SIG-M5 treated with dmso at 0.1 percent for 504 hours (cell line): ENCODE measurements around the gene THADA.
"Not testable (repeated sequence)": the region's sequence is repeated elsewhere in the genome, so short reads cannot be mapped to it uniquely, and the experiment has no call there.

Experiments used
- DNase-seq: peaks from one replicate; lab custom pipeline; 2025; ENCODE audit not compliant: unreplicated experiment; lab: John Stamatoyannopoulos, UW

The THADA gene

GRCh38 chr2:43419876-43420275, 176.0 kb downstream of the THADA start:
- DNase-seq: no peak

GRCh38 chr2:43419243-43419642, 176.6 kb downstream of the THADA start:
- no peak for DNase-seq

DNA sequence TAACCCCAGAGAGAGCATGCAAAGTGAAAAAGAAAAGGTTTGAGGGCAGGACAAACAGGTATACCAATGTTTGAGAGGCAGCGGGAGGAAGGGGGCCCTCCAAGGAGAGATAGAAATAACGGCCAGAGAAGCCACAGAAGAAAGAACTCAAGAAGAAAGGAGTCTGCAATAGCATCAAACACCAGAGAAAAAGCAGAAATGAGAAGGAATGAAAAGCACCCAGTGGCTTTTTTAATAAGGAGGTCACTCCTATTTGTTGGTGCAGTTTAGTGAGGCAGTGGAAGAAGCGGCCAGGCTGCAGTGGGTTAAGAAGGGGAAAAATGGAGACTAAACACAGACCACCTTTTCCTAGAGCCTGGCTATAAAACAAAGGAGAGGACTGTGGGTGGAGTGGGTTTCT, 177.2 kb downstream of the THADA start:
- peak; percentile 81 for DNase-seq

GRCh38 chr2:43417300-43417699, 178.5 kb downstream of the THADA start:
- DNase-seq: peak; percentile 94

- no peak for DNase-seq
Measured at GRCh38 chr2:43415592-43415991, 180.2 kb downstream of the THADA start.

- DNase-seq: no peak
Measured at GRCh38 chr2:43414586-43415135, 181.2 kb downstream of the THADA start.

- no peak for DNase-seq
Measured at GRCh38 chr2:43414033-43414432, 181.8 kb downstream of the THADA start.

GRCh38 chr2:43412114-43412753, 183.6 kb downstream of the THADA start:
- no peak for DNase-seq

DNA sequence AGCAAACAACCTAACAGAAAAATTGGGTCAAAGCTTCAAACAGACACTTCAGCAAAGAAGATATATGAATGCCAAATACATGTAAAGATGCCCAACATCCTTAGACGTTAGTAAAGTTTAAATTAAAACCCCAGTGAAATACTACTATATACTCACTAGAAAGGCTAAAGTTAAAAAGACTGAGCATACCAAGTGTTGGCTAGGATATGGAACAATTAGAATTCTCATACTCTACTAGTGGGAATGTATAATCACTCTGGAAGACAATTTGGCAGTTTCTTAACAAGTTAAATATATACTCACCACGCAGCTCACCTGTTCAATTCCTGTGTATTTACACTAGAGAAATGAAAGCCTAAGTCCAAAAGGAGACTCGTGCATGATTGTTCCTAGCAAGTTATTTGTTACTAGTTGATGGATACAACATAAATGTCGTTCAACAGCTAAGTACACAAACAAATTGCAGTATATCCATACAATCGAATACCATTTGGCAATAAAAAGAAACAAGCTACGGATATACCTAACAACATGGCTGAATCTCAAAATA, 185.7 kb downstream of the THADA start:
- DNase-seq: no peak

DNA sequence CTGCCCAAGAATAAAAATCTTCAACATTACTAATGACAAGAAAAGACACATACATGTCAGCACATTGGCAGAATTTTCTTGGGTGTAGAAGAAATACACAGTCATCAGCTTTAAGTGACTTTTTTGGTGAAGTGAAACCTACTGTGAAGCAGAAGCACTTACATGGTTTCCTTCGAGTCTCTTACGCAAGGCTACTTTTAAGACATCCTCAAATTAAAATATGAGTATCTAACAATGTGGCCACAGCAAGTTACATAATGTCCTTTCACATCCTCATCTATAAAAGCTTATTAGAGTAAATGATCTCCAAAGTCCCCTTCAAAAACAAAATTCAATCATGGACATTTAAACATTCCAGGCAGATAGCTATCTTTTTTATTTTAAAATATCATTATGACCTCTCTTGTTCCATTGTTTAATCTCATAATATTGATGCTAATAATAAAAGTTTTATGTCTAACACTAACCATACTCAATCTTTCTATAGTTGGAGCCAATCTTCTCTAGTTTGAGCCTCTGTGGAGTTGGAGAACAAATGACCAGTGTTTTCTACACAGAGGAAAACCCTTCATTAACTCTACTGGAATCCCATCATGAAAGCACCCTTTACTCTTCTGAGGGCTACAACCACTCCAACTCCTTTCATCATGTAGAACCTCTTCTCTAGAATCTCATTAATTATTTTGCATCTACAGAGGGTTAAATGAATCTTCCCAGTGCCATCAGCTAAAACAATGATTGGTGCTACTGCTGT, 187.3 kb downstream of the THADA start:
- DNase-seq: peak; percentile 98

DNA sequence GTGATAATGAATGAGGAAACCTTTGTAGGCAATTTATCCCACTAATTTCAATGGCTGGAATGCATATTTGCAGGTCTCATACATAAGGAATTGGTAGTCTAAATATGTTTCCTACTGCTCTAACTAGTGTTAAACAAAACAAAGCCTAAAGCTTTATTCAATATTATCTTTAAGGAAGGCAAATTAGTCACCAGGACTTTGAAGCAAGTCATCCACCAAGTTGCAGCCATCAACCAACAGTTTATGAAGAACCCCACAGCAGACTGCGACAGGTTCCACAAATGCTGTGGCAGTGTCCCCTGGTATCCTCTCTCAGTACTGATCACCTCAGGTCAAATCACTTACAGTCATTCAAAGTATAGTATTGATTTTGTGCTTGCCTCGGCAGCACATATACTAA, 187.9 kb downstream of the THADA start:
- peak; percentile 55 for DNase-seq

DNA sequence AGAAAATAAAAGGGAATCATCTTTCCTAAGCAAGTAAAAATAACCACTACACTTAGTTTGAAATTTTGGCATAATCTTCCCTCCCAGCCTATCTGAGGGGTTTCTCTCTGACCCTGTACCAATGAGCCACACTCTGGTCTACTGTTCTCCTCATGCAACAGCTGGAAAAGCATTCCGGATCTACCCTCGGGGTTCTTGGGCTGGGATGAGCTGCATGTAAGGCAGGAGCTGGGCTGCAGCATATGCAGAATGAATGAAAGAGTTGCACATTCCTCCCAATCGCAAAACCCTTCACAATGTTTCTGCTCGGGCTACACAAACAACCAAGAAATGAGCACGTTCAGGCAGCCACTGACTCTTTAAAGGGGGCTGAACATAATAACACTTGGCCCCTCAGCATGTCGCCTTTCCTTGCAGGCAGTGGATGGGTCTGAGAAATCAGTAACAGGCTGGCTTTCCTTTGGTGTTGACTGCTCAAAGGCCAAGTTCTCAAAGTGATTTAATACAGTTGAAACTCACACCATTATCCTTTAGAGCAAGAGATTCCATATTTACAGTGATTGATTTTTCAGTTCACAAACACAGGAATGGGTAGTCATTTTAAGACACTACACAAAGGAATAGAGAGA, 189.1 kb downstream of the THADA start:
- DNase-seq: no peak

- DNase-seq: no peak
Measured at GRCh38 chr2:43405829-43406228, 190.0 kb downstream of the THADA start.

- DNase-seq: no peak
Measured at GRCh38 chr2:43402452-43402937, 193.3 kb downstream of the THADA start.

- no peak for DNase-seq
Measured at GRCh38 chr2:43402002-43402401, 193.8 kb downstream of the THADA start.

DNA sequence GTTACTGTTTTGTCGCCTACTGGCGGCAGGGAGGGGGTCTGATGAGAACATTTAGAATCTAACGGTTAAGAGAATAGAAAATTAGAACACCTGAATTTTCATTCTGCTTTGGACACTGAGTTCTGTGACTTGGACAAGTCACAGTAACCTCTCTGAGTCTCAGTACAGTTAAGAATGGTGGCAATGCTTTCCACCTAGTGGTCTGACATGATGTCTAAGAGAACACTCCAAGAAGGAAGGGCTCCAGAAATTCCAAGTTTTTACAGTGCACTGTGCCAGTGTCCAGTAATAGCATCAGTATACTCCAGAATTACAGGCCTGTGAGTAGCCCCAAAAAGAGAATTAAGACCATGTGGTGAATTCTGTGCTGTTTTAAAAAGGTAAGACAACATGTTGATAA, 195.3 kb downstream of the THADA start:
- no peak for DNase-seq

DNA sequence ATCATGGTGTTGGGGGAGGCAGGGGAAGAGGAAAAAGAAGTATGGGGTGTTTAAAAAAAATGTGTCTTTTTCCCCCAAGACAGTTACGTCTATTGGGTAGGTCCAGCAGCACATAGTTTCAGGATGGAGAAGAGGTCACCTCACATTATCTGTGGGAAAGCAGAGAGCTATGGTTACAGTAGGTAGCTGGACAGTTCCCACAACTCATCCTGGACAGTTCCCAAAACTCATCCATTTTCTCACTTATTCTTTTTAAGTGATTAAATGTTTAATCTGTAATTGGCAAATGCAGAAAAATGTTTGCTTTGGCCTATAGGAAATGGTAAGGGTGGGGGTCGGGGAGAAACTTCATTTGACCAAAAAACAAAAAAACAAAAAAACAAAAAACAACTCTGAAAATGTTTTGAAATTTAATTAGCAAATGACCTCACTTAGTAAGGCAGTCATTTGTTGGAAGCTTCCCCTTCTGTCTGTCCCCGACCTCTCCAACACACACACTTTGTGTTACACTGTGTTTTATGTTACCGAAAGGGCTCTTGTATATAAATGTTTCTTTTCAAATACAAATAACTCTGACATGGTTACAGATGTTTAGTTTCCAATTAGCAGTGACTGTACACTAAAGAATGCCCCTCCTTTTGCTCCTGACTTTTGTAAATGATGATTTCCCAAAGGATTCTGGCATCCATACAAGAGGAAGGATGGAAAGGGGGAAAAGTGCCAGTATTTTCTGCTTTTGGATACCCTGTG, 196.1 kb downstream of the THADA start:
- DNase-seq: no peak

- no peak for DNase-seq
Measured at GRCh38 chr2:43399098-43399497, 196.7 kb downstream of the THADA start.

DNA sequence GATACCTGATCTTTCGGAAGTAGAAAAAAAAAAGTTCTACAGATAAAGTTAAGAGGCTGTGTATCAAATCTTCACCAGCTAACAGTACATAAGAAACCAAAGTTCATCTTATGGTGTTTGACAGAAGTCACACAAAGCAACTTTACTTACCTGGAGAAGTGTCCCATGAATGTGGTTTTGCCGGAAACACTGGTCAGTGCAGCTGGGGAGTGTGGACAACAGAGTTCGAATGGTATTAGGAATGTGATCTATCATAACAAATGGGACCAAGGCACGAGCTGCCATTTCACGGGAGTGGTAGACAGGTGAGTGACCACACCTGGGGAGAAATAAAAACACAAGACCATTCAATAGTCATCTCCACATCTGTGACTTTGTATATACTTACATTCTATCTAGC, 198.0 kb downstream of the THADA start:
- DNase-seq: no peak

DNA sequence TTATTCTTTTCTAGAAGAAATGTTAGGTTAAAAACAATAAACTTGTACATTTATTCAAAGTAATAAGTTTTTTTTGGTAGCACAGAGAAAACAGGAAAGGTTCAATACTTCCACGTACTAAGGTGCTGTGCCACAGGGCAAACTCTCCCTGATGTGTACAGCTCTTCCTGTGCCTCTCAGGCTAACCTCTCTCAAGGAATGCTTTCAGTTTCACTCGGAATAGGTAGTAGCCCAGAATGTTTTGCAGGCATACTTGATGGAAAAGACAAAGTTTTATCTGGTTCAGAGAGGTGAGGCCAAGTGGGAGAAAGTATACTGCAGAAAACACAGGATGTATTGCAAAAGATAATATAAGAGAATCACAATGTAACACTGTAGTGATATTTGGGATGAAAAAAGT, 198.4 kb downstream of the THADA start:
- no peak for DNase-seq

GRCh38 chr2:43396344-43396743, 199.5 kb downstream of the THADA start:
- not testable (repeated sequence) for DNase-seq
